ENCODE data around the gene CD38. TPM values are rescaled to one million over a fixed set of nuclear protein-coding genes. Genes with fewer than 3 reads are reported as not detected.

Gene CD38
- total RNA-seq, 1 experiment from 2014 or later = 0.17 TPM

- Mint-ChIP-seq H3K36me3 (peaks cover 3% of the 10 kb centered on the region), H3K9me3 (peaks cover 34% of the 10 kb centered on the region), H3K4me1 (no peaks in the 10 kb centered on the region), H3K27ac (no peak overlapping the region), H3K4me3 (no peak overlapping the region), H3K27me3 (ENCODE audit: low read depth) (no peaks in the 10 kb centered on the region; the same call in 1 of the 2 replicates)
- no peak for DNase-seq (ENCODE audit: low spot score)
- ChIA-PET CTCF (interaction anchor here (1.0 to 1.2 kb wide), 2 partner anchors 20 to 423 kb away, joined by 3 to 4 read pairs; no protein-coding TSS in a partner anchor), POLR2A (no interaction called here)
- no peak for ATAC-seq
- no peak for TF ChIP-seq CTCF (IDR thresholded peaks at IDR 0.05)
- TF ChIP-seq, protein P1, sequence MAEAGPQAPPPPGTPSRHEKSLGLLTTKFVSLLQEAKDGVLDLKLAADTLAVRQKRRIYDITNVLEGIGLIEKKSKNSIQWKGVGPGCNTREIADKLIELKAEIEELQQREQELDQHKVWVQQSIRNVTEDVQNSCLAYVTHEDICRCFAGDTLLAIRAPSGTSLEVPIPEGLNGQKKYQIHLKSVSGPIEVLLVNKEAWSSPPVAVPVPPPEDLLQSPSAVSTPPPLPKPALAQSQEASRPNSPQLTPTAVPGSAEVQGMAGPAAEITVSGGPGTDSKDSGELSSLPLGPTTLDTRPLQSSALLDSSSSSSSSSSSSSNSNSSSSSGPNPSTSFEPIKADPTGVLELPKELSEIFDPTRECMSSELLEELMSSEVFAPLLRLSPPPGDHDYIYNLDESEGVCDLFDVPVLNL (CRISPR knock-in tag; IDR thresholded peaks at IDR 0.05; ENCODE audit: borderline replicate concordance, low read depth) = no peak
- TF ChIP-seq ATF2 (CRISPR knock-in tag; IDR thresholded peaks at IDR 0.05; ENCODE audit: borderline replicate concordance, low read depth) = no peak
- no peak for TF ChIP-seq MXD4 (CRISPR knock-in tag; IDR thresholded peaks at IDR 0.05; ENCODE audit: borderline replicate concordance)
- TF ChIP-seq TEAD4 (CRISPR knock-in tag; IDR thresholded peaks at IDR 0.05) = no peak
- TF ChIP-seq E2F5 (CRISPR knock-in tag; IDR thresholded peaks at IDR 0.05) = no peak
- TF ChIP-seq MAX (CRISPR knock-in tag; IDR thresholded peaks at IDR 0.05) = no peak
- TF ChIP-seq SMAD4 (CRISPR knock-in tag; IDR thresholded peaks at IDR 0.05) = no peak
- TF ChIP-seq, protein P2, sequence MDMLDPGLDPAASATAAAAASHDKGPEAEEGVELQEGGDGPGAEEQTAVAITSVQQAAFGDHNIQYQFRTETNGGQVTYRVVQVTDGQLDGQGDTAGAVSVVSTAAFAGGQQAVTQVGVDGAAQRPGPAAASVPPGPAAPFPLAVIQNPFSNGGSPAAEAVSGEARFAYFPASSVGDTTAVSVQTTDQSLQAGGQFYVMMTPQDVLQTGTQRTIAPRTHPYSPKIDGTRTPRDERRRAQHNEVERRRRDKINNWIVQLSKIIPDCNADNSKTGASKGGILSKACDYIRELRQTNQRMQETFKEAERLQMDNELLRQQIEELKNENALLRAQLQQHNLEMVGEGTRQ (CRISPR knock-in tag; IDR thresholded peaks at IDR 0.05) = no peak
- no peak for TF ChIP-seq ZNF396 (CRISPR knock-in tag; IDR thresholded peaks at IDR 0.05; ENCODE audit: borderline replicate concordance)
- TF ChIP-seq ERG (CRISPR knock-in tag; IDR thresholded peaks at IDR 0.05) = no peak
- TF ChIP-seq ZNF138 (CRISPR knock-in tag; conservative IDR thresholded peaks at IDR 0.05) = no peak
- TF ChIP-seq, protein P3, sequence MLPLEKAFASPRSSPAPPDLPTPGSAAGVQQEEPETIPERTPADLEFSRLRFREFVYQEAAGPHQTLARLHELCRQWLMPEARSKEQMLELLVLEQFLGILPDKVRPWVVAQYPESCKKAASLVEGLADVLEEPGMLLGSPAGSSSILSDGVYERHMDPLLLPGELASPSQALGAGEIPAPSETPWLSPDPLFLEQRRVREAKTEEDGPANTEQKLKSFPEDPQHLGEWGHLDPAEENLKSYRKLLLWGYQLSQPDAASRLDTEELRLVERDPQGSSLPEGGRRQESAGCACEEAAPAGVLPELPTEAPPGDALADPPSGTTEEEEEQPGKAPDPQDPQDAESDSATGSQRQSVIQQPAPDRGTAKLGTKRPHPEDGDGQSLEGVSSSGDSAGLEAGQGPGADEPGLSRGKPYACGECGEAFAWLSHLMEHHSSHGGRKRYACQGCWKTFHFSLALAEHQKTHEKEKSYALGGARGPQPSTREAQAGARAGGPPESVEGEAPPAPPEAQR (CRISPR knock-in tag; IDR thresholded peaks at IDR 0.05) = no peak
- TF ChIP-seq, protein P4, sequence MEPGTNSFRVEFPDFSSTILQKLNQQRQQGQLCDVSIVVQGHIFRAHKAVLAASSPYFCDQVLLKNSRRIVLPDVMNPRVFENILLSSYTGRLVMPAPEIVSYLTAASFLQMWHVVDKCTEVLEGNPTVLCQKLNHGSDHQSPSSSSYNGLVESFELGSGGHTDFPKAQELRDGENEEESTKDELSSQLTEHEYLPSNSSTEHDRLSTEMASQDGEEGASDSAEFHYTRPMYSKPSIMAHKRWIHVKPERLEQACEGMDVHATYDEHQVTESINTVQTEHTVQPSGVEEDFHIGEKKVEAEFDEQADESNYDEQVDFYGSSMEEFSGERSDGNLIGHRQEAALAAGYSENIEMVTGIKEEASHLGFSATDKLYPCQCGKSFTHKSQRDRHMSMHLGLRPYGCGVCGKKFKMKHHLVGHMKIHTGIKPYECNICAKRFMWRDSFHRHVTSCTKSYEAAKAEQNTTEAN (CRISPR knock-in tag; IDR thresholded peaks at IDR 0.05) = no peak
- TF ChIP-seq OVOL2 (CRISPR knock-in tag; IDR thresholded peaks at IDR 0.05; ENCODE audit: borderline replicate concordance) = no peak
- no peak for TF ChIP-seq PRRX2 (CRISPR knock-in tag; IDR thresholded peaks at IDR 0.05)
- no peak for TF ChIP-seq TCF7 (CRISPR knock-in tag; IDR thresholded peaks at IDR 0.05; ENCODE audit: low read depth)
- no peak for TF ChIP-seq ZNF532 (CRISPR knock-in tag; IDR thresholded peaks at IDR 0.05; ENCODE audit: borderline replicate concordance)
These were observed 124.6 kb downstream of the CD38 start for GRCh38 chr4:15902746-15903145.

All from WTC11 (cell line).